ENCODE results near the gene SPART.
"Not testable (repeated sequence)": the region's sequence is repeated elsewhere in the genome, so short reads cannot be mapped to it uniquely, and the experiment has no call there.

Gene SPART

DNA sequence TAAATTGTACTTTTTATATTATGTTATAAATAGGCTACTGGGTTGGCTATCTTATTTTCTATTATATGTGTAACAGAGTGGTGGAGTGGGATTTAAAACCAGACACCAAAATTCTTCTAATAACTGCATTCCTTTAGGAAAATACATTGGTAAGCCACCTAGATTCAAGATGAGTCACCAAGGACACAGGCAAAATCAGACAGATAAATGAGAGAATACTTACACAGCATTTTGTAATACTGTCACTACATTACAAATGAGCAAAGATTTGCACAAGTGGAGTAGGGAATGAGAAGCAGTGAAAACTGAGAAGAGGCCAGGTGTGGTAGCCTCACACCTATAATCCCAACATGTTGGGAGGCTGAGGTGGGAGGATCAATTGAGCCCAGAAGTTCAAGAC lies 6.2 kb upstream of the SPART start:
- DNase-seq: no peak

DNA sequence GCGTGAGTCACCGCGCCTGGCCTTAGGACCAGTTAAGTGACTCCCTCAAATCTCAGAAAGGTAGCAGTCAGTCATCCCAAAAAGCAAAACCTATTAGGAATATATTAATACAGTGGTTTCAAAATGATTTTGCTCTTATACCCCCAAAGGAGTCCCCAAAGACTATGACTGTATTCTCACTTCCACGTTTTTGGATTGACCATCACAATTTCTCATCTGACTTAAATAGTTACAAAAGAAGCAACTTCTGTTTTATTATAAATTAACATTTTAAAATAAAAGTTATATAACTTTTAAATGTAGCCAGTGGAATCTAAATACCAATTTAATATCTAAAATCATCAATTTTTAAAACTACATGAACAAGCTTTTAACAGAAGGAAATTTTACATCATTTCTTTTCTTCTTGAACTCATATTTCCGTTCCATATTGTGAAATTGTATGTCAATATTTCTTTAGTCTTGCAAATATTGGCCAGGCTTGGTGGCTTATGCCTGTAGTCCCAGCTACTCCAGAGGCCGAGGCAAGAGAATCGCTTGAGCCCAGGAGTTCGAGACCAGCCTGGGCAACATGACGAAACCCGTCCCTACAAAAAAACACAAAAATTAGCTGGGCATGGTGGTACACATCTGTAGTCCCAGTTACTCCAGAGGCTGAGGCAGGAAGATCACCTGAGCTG lies 1.5 kb upstream of the SPART start:
- DNase-seq: no peak

DNA sequence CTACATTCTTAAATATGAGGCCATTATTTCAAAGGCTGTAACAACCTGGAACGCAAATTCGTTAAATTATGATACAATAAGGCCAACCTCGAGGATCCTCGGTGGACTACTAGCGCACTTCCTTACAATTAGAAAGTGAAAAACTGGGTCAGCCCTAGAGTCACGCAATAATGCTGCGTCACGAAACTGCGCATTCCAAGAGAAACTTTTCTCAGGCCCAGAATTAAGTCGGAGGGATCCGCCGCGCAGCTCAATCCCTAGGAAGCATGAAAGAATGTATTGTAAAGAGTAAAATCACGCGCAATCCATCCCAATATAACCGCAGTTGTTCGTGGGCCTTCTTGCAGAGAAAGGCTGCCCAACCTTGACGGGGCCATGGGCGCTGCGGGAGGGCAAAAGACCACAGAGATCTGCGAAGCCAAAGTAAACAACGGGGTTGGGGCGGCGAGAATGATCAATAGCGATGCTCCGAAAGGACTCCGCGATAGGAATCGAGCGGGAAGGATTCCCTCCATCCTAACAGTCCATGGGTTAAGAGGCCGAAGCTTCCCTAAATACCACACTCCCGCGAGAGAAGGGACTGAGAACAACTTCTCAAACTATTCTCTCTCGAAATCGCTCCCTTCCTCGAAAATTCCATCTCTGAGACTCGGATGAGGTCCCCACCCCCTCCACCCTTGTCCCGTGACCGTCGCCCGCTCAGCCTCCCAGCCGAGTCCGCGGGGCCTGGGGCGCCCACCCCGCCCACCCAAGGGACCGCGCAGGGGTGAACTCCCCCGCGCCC lies 564 bp downstream of the SPART start:
- peak; percentile 84 for DNase-seq

DNA sequence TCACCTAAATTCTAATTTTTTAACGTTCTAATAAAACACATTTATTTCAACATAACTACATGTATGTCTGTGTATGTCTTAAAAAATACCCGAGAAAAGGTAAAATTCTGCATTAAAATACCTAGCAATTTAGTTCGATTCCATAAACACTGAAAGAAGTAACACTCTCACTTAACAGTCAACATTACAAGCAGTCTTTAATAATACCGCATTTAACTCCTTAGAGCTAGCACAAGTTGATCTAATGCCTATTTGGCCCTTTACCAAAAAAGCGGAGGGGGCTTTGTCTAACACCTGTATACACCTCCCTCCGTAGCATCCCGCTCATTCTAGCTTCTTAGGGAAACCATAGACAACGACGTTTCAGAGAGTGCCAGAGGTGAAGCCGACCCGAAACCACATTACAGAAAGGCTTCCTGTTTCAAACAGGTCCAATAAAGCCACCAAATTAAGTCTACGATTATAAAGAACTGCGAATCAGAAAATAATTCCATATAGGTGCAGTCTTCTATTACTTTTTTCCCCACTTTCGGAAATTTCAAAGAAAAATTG lies 1.2 kb downstream of the SPART start:
- no peak for DNase-seq

DNA sequence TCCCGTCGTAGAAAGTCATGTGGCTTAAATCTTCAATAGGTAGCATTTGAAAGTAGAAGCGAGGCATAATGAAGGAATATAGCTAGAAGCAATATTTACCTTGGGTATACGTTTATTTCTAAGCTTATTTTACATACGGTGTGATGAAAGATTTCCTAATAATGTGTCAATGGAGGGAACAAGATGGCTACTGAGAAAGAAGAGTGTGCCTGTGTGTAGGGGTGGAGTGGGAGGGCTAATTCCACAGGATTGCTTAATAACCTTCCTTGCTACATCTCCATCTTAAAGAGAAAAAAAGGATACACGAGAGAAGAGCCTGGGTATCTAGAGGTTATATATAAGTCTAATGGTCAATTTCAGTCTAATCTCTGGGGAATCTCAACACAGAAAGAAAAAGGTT lies 2.0 kb downstream of the SPART start:
- DNase-seq: no peak

DNA sequence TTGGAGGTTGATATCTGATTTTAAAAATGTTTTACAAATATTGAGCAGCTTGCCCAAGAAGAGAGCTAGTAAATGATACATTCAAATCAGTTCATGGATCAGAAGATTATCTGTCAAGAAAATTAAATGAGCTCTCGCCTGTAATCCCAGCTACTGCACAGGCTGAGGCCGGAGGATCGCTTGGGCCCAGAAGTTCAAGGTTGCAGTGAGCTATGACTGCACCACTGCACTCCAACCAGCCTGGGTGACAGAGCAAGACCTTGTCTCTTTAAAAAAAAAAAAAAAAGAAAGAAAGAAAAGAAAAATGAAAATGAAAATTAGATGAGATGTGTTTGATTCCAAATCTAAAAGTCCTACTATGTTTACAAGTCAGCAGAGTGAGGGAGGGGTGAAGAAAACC lies 2.4 kb downstream of the SPART start:
- DNase-seq: no peak

DNA sequence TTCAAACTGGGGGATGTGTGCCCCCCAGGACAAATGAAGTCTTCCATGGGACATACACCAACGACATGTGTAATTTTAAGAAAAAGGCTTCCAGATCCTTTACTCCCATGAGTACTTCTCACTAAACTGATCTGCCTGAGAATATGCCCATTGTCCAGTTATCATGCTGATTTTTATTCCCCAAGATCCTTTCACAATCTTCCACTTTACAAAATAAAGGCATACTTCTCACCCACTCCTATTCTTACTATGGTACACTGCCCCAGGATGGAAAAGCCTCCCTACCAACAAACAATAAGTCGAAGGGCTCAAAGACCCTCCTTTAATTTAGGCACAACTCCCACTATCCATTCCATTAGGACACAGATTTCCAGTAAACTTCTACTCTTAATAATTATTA lies 3.5 kb downstream of the SPART start:
- no peak for DNase-seq

DNA sequence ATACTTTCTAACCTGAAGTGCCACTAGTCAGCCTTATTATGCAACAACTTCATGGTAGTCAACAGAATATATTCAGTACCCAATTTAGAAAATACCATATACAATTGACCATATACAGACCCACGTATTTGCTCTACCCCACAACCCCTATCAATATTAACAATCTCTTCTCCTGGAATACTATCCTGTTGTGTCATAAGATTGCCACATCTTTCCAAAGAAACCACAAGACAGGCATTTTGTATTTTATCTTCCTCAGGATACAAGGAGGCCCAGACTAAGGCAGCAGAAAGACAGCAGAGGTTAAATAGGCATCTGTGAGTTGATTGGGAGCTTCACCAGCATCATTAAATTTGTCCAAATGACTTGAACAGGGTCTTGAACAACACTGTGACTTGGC lies 4.5 kb downstream of the SPART start:
- DNase-seq: no peak

DNA sequence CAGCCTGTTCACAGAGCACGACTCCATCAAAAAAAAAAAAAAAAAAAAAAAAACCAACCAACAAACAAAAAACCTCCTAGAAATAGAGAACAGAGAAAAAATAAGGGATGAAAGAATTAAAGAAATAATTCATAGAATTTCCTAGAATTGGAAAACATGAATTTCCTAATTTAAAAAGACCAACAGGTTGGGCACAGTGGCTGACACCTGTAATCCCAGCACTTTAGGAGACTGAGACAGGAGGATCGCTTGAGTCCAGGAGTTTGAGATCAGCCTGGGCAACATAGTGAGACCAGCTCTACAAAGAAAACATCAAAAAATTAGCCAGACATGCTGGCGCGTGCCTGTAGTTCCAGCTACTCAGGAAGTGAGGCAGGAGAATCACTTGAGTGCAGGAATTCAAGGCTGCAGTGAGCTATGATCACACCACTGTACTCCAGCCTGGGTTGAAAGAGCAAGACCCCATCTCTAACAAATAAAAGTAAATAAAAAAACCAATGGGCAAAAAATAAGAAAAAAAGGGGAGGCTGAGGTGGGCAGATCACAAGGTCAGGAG lies 6.5 kb downstream of the SPART start:
- no peak for DNase-seq

DNA sequence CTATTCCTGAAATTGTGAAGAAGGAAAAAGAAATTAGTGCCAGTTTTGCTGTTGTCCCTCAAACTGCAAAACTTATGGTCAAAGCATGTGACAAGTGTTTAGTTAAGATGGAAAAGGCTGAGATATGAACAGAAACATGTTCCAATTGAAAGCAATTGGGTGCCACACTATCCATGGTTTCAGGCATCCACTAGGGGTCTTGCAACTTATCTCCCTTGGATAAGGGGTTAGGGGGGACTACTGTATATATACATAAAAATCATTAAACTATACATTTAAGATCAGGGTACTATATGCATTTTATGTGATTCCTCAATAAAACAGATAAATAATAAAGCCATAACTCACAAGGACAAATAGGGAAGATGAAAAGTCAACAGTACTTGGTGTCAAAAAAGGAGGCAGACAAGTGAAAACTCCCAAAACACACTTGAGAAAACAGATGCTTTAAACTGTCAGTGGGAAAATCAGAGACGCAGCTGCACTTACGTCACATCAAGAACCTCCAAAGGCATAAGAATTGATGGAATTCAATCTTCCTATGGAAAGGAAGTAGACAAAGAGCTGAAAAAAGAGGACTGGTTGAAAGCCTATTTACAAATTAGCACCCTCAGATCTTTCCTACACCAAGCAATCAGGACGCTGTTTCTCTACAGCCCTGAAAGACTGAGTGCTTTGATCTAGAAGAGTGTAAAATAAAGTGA lies 8.1 kb downstream of the SPART start:
- no peak for DNase-seq

DNA sequence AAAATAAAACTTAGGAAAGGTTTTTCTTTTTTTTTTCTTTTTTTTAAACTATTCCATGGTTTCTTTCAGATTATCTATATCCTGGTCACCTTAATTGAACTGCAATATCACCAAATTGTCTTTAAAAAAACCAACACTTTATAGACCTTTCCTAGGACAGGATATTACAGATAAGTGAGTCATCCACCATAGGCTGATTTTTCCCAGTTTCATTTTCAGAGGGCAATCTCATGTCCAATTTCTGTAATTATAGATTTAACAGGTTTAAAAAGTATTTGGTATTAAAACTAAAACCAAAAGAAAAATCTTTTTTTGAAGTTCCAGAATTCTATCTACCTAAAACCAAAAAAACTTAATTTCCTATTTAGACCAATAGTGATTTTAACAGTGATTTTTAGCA lies 13.2 kb downstream of the SPART start:
- DNase-seq: no peak

DNA sequence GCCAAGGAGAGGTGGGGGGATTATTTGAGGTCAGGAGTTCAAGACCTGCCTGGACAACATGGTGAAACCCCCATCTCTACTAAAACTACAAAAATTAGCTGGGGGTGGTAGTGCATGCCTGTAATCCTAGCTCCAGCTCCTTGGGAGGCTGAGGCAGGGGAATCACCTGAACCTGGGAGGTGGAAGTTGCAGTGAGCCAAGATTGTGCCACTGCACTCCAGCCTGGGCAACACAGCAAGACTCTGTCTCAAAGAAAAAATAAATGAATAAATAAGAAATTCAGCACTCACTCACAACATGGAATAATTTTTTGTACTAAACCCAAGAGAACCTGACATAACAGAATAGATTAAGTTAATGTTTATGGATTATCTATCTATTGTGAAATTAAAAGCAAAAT lies 13.9 kb downstream of the SPART start:
- DNase-seq: not testable (repeated sequence)

DNA sequence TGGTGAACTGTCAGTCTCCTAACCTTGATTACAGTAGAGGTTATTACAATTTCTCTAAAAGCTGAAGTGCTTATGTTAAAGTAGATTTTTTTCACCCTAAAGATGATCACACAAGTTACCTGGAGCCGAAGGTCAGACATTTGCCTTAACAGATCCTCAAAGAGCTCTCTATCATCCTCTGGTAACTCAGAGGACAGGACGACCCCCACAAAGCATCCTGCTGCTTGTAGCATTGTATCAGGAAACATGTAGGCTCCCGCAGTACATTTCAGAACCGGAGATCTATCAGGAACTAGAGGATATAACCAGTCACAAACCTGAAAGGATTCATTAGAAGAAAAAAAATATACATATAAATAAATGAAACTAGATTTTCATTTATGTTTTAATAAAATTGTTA lies 14.9 kb downstream of the SPART start:
- no peak for DNase-seq

DNA sequence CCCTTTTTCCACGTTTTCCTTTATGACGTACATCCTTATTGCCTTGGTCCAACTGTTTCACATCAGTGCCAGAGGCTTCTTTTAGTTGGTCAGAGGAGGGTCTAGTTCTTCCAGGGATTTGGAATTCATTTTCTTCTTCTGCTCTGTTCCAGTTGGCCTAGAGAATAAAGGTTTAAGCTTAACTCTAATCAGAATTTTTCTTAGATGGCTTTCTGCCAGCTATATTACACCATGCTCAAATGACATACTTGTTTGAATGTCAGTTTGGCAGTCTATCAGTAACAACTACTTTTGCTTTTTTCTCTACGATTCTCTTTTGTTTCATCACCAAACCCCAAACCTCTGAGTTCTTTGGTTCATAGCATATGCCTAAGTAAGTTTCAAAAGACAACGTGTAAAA lies 16.8 kb downstream of the SPART start:
- no peak for DNase-seq

DNA sequence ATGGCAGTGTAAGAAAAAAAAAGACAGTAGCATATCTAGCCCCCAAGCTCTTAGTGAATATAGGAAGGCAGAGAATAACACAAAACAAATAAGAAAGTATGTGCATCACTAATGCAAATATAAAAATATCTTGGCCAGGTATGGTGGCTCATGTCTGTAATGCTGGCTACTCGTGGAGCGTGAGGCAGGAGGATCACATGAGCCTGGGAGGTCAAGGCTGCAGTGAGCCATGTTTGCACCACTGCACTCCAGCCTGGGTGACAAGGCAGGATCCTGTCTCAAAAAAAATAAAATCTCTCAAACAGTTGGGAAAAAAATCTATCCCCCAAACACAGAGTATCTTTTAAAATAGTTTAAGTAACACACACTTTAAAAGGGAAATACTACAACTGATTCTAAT lies 17.4 kb downstream of the SPART start:
- no peak for DNase-seq

DNA sequence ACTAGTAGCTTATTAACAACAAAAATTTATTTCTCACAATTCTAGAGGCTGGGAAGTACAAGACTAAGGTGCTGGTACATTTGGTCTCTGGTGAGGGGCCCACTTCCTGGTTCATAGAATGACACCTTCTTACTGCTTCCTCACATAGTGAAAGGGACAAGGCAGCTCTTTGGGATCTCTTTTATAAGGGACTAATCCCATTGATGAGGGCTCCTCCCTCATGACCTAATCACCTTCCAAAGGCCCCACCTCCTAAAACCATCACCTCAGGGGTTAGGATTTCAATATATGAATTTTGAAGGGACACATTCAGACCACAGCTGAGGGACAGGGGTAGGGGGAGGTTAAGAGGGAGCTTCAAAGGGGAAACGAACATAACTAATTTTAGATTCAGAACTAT lies 20.3 kb downstream of the SPART start:
- no peak for DNase-seq

DNA sequence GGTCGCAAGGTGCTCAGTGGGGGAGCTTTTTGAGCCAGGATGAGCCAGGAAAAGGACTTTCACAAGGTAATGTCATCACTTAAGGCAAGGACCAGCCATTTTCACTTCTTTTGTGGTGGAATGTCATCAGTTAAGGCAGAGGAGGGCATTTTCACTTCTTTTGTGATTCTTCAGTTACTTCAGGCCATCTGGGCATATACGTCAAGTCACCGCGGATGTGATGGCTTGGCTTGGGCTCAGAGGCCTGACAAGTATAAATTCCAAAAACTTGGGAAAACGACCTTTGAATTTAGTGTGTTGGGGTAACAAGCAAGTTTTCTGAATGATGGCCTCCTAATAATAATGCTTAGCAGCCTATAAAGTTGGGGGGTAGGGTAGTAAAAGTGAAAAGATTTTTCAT lies 21.3 kb downstream of the SPART start:
- not testable (repeated sequence) for DNase-seq

DNA sequence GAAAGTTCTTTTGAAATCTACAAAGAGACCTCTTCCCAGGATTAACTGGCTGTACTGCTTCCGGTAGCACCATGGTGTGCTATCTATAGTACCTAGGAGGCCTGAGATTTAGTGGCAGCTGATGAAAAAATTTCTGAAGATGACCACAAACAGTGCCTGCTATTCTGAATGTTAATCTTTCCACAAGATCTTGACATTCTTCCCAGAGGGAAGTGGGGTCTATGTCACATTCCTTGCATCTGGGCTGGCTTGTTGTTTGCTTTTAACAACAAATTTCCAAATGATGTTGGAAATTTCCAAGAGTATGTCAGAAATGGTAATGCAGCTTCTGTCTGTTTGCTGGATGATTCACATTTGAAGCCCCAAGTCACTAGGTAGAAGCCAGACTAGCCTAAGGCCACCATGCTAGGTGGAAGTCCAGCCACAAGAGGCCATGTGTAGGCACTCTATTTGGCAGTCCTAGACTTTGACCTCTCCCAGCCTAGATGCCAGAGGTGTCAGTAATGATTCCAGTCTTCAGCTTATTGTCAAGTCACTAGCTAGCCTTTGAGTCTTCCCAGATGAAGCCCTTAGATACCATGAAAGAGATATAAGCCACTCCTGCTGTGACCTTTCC lies 22.1 kb downstream of the SPART start:
- DNase-seq: no peak

DNA sequence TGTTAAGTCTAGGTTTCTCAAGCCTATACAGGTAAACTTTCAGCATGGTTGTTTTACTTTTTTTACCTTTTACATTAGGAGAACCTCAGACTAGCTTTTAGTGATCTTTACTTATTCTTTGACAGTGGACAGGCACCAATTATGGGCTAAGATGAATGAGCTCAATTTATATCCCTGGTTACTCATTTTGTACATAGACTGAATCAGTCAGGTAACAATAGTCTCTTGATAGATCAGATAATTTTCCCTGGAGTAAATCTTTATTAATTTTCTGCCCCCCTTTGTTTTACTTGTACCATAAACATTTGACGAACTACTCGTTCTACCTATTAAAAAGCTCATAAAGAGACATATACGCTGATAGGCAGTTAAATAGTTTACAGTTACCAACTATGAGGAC lies 22.8 kb downstream of the SPART start:
- DNase-seq: no peak

DNA sequence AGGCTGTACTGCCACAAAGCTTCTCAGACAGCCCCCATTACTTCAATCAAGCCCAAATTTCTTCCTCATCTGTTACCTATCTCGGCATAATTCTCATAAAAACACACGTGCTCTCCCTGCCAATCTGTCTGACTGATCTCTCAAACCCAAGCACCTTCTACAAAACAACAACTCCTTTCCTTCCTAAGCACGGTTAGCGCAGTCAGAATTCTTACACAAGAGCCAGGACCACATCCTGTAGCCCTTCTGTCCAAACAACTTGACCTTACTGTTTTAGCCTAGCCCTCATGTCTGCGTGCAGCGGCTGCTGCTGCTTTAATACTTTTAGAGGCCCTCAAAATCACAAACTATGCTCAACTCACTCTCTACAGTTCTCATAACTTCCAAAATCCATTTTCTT lies 26.4 kb downstream of the SPART start:
- DNase-seq: not testable (repeated sequence)

DNA sequence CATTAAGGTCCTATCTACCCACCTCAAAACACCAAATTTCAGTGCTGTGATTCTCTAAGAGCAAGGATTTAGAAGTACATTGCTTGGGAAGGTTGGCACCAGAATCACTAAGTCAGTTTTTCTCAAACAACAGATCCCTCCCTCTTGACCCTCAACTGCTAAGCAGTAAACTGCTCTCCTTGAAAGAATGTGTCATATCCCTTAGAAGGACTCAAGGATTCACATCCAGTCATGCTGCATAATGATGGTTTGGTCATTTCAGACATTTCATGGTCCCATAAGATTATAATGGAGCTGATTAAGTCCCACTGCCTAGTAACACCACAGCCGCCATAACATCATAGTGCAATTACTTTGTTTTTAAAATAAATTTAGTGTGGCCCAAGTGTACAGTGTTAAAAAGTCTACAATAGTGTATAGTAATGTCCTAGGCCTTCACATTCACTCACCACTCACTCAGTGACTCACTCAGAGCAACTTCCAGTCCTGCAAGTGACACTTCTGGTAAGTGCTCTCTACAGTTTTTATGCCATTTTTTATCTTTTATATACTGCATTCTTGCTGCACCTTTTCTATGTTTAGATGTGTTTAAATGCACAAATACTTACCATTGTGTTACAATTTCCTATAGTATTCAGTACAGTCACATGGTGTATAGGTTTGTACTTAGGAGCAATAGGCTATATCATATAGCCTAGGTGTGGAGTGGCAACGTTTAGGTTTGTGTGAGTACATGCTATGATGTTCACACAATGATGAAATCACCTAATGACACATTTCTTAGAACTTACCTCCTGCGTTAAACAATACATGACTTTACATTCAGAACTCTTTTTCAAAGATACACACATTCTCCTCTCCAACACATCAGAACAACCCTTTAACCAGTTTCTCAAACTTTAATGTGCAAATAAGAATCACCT lies 32.9 kb downstream of the SPART start:
- no peak for DNase-seq

All from left hindlimb (tissue), 1 donor.